A673 (cell line): Measurements from ENCODE around the gene CEP112.

Experiments
- CTCF ChIP-seq: fragments of 300-800, 200-600 bp; sonication (generic); conservative IDR thresholded peaks from 2 replicates; pipeline ENCODE4 v1.5.1; 2017; ENCODE audit warnings: low read depth, mild to moderate bottlenecking, antibody characterized with exemption, low read length, moderate library complexity, mixed read lengths
- EZH2 ChIP-seq: fragments of 200-600 bp; sonication (generic); IDR thresholded peaks from 2 replicates; pipeline ENCODE4 v1.6.1; 2017; ENCODE audit warnings: borderline replicate concordance, low read depth, mild to moderate bottlenecking, mixed read lengths, antibody characterized with exemption, low read length; ENCODE audit not compliant: poor library complexity, severe bottlenecking

- TF ChIP-seq EZH2 (no peak), CTCF (no peak)
Observed at GRCh38 chr17:65855675-65856074, 336.3 kb downstream of the CEP112 start.
